Esophagus muscularis mucosa (tissue), 4 donors: ENCODE data around the gene PRKCB. TPM values are rescaled to one million over a fixed set of nuclear protein-coding genes. Genes with fewer than 3 reads are reported as not detected.

Experiments
- DNase-seq: peaks from one replicate; pipeline ENCODE4 v3.0.0-alpha.2; 2017; ENCODE audit errors: extremely low spot score
- H3K27ac ChIP-seq, 4 donors: fragments of 200-600 bp; sonication (generic); replicated peaks in 1 of 4; 1 replicate in 3 of 4; 2 replicates in 1 of 4; pipeline ENCODE4 v1.5.1; 2016 to 2019; ENCODE audit warnings: mild to moderate bottlenecking in 1 of 4
- H3K27me3 ChIP-seq, 4 donors: fragments of 200-600 bp; sonication (generic); one replicate each; pipeline versions ENCODE4 v1.5.1 to v1.6.0; 2016 to 2019
- H3K36me3 ChIP-seq, 4 donors: fragments of 200-600 bp; sonication (generic); one replicate each; pipeline ENCODE4 v1.5.1; 2016 to 2019
- H3K4me1 ChIP-seq, 4 donors: fragments of 200-600 bp; sonication (generic); one replicate each; pipeline ENCODE4 v1.5.1; 2016 to 2019
- H3K4me3 ChIP-seq, 4 donors: fragments of 200-600 bp; sonication (generic); 1 replicate in 2 of 4; 2 replicates in 2 of 4; pipeline ENCODE4 v1.5.1; 2016 to 2019; ENCODE audit warnings: mild to moderate bottlenecking in 4 of 4, moderate library complexity in 1 of 4
- H3K9me3 ChIP-seq, 4 donors: fragments of 200-600 bp; sonication (generic); 1 replicate in 3 of 4; 2 replicates in 1 of 4; pipeline ENCODE4 v1.5.1; 2016 to 2019
- CTCF ChIP-seq, 3 experiments: fragments of 200-600 bp in 2 of 3; fragments of 450-650 bp in 1 of 3; sonication (generic) in 2 of 3; IDR thresholded peaks; one replicate each; pipeline ENCODE4 v1.5.1; 2017 to 2019; ENCODE audit warnings: antibody characterized with exemption in 3 of 3, mild to moderate bottlenecking in 2 of 3, moderate library complexity in 1 of 3
- EP300 ChIP-seq: sonication (generic); formaldehyde crosslinking; IDR thresholded peaks from one replicate; pipeline ENCODE4 v1.6.1; 2017; ENCODE audit warnings: antibody characterized with exemption
- POLR2A ChIP-seq: fragments of 450-650 bp; IDR thresholded peaks from one replicate; pipeline ENCODE4 v1.6.1; 2017; ENCODE audit warnings: antibody characterized with exemption, moderate library complexity, mild to moderate bottlenecking, low read depth
- POLR2AphosphoS5 ChIP-seq, 2 donors: sonication (generic); formaldehyde crosslinking; IDR thresholded peaks; one replicate each; pipeline ENCODE4 v1.6.1; 2017; ENCODE audit warnings: antibody characterized with exemption in 2 of 2
- WGBS: methylation state at CpG from one replicate; pipeline ENCODE4 v1.1.5; 2018; 5-methylcytosine and 5-hydroxymethylcytosine counted together
- intact Hi-C: fragments of 100-400 bp; cut with DNase I; formaldehyde crosslinking; loops from one replicate; pipeline ENCODE4 v1.15.1; 2023
- total RNA-seq, 4 donors: library from RNA; depleted of rRNA; stranded (reverse); fragments of >200 nt; gene quantifications; one replicate each; pipeline versions ENCODE4 v1.1.0 to v1.2.1, GENCODE V29; 2016

Gene PRKCB
- total RNA-seq, 4 donors from 2014 or later = 5.8 to 15.6 (median 9.7) TPM

- no peak overlapping the region for H3K27ac ChIP-seq
- intact Hi-C loops = no loop called here
- H3K36me3 ChIP-seq = peaks cover 0 to 3% (median 0%) of the 10 kb centered on the region in 4 donors
- no peaks in the 10 kb centered on the region for H3K9me3 ChIP-seq
- no peak for TF ChIP-seq CTCF (IDR thresholded peaks at IDR 0.05)
- TF ChIP-seq POLR2A = no peak
- no peak for TF ChIP-seq POLR2AphosphoS5 (IDR thresholded peaks at IDR 0.05)
- no peak for TF ChIP-seq EP300
- no peak overlapping the region for H3K4me3 ChIP-seq
- no peaks in the 10 kb centered on the region for H3K27me3 ChIP-seq
- 51% methylated on average over 3 of the region's 3 CpGs for WGBS
- DNase-seq = no peak
- H3K4me1 ChIP-seq = no peaks in the 10 kb centered on the region
Measured at GRCh38 chr16:24125214-24125613, 289.4 kb downstream of the PRKCB start.

- 62% methylated on average over 4 of the region's 4 CpGs for WGBS
- intact Hi-C loops = no loop called here
- TF ChIP-seq POLR2AphosphoS5 (IDR thresholded peaks at IDR 0.05) (no peak), EP300 (no peak)
- H3K4me3 ChIP-seq = no peak overlapping the region
- no peak overlapping the region for H3K27ac ChIP-seq
- no peaks in the 10 kb centered on the region for H3K4me1 ChIP-seq
- H3K9me3 ChIP-seq = no peaks in the 10 kb centered on the region
- no peaks in the 10 kb centered on the region for H3K36me3 ChIP-seq
- H3K27me3 ChIP-seq = no peaks in the 10 kb centered on the region
- DNase-seq = no peak
Measured at GRCh38 chr16:24129412-24129918, 293.7 kb downstream of the PRKCB start.

- H3K4me1 ChIP-seq = no peaks in the 10 kb centered on the region
- no peak overlapping the region for H3K4me3 ChIP-seq
- no peaks in the 10 kb centered on the region for H3K36me3 ChIP-seq
- DNase-seq = no peak
- TF ChIP-seq CTCF (IDR thresholded peaks at IDR 0.05) (no peak), POLR2AphosphoS5 (IDR thresholded peaks at IDR 0.05) (no peak), EP300 (no peak), POLR2A (no peak)
- WGBS = 65% methylated on average over 10 of the region's 10 CpGs
- no peaks in the 10 kb centered on the region for H3K9me3 ChIP-seq
- H3K27me3 ChIP-seq = no peaks in the 10 kb centered on the region
- no peak overlapping the region for H3K27ac ChIP-seq
- intact Hi-C loops = no loop called here
Measured at GRCh38 chr16:24130494-24131085, 294.8 kb downstream of the PRKCB start.

GRCh38 chr16:24131294-24131693 lies 295.5 kb downstream of the PRKCB start:
- intact Hi-C loops = no loop called here
- WGBS = 75% methylated on average over 2 of the region's 2 CpGs
- no peak for TF ChIP-seq CTCF (IDR thresholded peaks at IDR 0.05)
- no peak for TF ChIP-seq EP300
- TF ChIP-seq POLR2AphosphoS5 (IDR thresholded peaks at IDR 0.05) = no peak
- no peak for TF ChIP-seq POLR2A
- no peaks in the 10 kb centered on the region for H3K9me3 ChIP-seq
- no peaks in the 10 kb centered on the region for H3K4me1 ChIP-seq
- DNase-seq = no peak
- no peaks in the 10 kb centered on the region for H3K27me3 ChIP-seq
- no peak overlapping the region for H3K4me3 ChIP-seq
- no peak overlapping the region for H3K27ac ChIP-seq
- H3K36me3 ChIP-seq = no peaks in the 10 kb centered on the region

- Histone ChIP-seq H3K36me3 (no peaks in the 10 kb centered on the region), H3K4me3 (no peak overlapping the region), H3K4me1 (no peaks in the 10 kb centered on the region), H3K27ac (no peak overlapping the region), H3K27me3 (no peaks in the 10 kb centered on the region), H3K9me3 (no peaks in the 10 kb centered on the region)
- 96% methylated on average over 2 of the region's 2 CpGs for whole genome bisulfite sequencing
- no peak for TF ChIP-seq POLR2A
- TF ChIP-seq CTCF (IDR thresholded peaks at IDR 0.05) = no peak
- TF ChIP-seq EP300 = no peak
- TF ChIP-seq POLR2AphosphoS5 (IDR thresholded peaks at IDR 0.05) = no peak
- intact Hi-C loops = no loop called here
- DNase-seq = no peak
Measured at GRCh38 chr16:24132048-24132796, 296.4 kb downstream of the PRKCB start.
